Activated naive CD8-positive, alpha-beta T cell treated with anti-CD3 and anti-CD28 coated beads, Interleukin-2, amount 50 U/mL, for 24 hours (primary cell): ENCODE measurements around the gene OR2D2.
A peak's percentile ranks its signal among the peaks of the same experiment; 100 is the strongest.
"Not testable (repeated sequence)": the region's sequence is repeated elsewhere in the genome, so short reads cannot be mapped to it uniquely, and the experiment has no call there.

Source experiments
- ATAC-seq: fragments of 150-1000 bp; cut with Tn5 transposase; one replicate; pipeline ENCODE4 v1.10.0; 2021
- DNase-seq: peaks from one replicate; pipeline ENCODE4 v3.0.0; 2021
- H3K27ac Mint-ChIP-seq: one replicate; pipeline ENCODE4 v1.8.0; 2021; ENCODE audit warnings: mild to moderate bottlenecking, mixed read lengths
- H3K27me3 Mint-ChIP-seq: one replicate; pipeline ENCODE4 v1.8.0; 2021; ENCODE audit warnings: mixed read lengths
- H3K36me3 Mint-ChIP-seq: one replicate; pipeline ENCODE4 v1.8.0; 2021; ENCODE audit warnings: low read depth, mixed read lengths
- H3K4me1 Mint-ChIP-seq: one replicate; pipeline ENCODE4 v1.8.0; 2021; ENCODE audit warnings: mixed read lengths
- H3K4me3 Mint-ChIP-seq: one replicate; pipeline ENCODE4 v1.8.0; 2021; ENCODE audit warnings: mild to moderate bottlenecking, moderate library complexity, mixed read lengths
- H3K9me3 Mint-ChIP-seq: one replicate; pipeline ENCODE4 v1.8.0; 2021; ENCODE audit warnings: mixed read lengths

The OR2D2 gene

GRCh38 chr11:6892400-6892799 lies at the start of gene OR2D2:
TSS of gene OR2D2 (minus strand) at chr11:6892500. CDS start at chr11:6892500, 0 bp downstream.
- Mint-ChIP-seq H3K27ac (no peak within 1 kb of the TSS), H3K27me3 (peaks cover 4% of the 10 kb centered on the region), H3K9me3 (no peaks in the 10 kb centered on the region), H3K36me3 (no peaks in the 10 kb centered on the region), H3K4me3 (no peak within 1 kb of the TSS), H3K4me1 (no peaks in the 10 kb centered on the region)
- ATAC-seq (no peak), DNase-seq (no peak)

- ATAC-seq (no peak), DNase-seq (no peak)
- Mint-ChIP-seq H3K4me1 (no peaks in the 10 kb centered on the region), H3K36me3 (no peaks in the 10 kb centered on the region), H3K9me3 (no peaks in the 10 kb centered on the region), H3K27me3 (no peaks in the 10 kb centered on the region), H3K4me3 (no peak overlapping the region), H3K27ac (no peak overlapping the region)
These were observed 49.7 kb upstream of the OR2D2 start for GRCh38 chr11:6941970-6942369.

GRCh38 chr11:6932145-6932544 lies 39.8 kb upstream of the OR2D2 start:
- H3K4me3 Mint-ChIP-seq, result no peak overlapping the region
- H3K36me3 Mint-ChIP-seq, result peaks cover 3% of the 10 kb centered on the region
- H3K9me3 Mint-ChIP-seq, result no peaks in the 10 kb centered on the region
- H3K27ac Mint-ChIP-seq, result no peak overlapping the region
- ATAC-seq (no peak), DNase-seq (no peak)
- H3K4me1 Mint-ChIP-seq, result peaks cover 6% of the 10 kb centered on the region
- H3K27me3 Mint-ChIP-seq, result peaks cover 28% of the 10 kb centered on the region

GRCh38 chr11:6931146-6931713 lies 38.9 kb upstream of the OR2D2 start:
- Mint-ChIP-seq H3K9me3 (no peaks in the 10 kb centered on the region), H3K4me3 (no peak overlapping the region), H3K27ac (no peak overlapping the region), H3K4me1 (peaks cover 11% of the 10 kb centered on the region), H3K27me3 (peaks cover 34% of the 10 kb centered on the region), H3K36me3 (peaks cover 3% of the 10 kb centered on the region)
- ATAC-seq (no peak), DNase-seq (no peak)

- peaks cover 16% of the 10 kb centered on the region for H3K4me1 Mint-ChIP-seq
- no peaks in the 10 kb centered on the region for H3K9me3 Mint-ChIP-seq
- no peak overlapping the region for H3K4me3 Mint-ChIP-seq
- peaks cover 49% of the 10 kb centered on the region for H3K27me3 Mint-ChIP-seq
- DNase-seq (no peak), ATAC-seq (no peak)
- no peak overlapping the region for H3K27ac Mint-ChIP-seq
- H3K36me3 Mint-ChIP-seq, result peaks cover 3% of the 10 kb centered on the region
These were observed 36.6 kb upstream of the OR2D2 start for GRCh38 chr11:6928916-6929315.

GRCh38 chr11:6927030-6927617 lies 34.8 kb upstream of the OR2D2 start:
- Mint-ChIP-seq H3K27ac (no peak overlapping the region), H3K27me3 (peaks cover 46% of the 10 kb centered on the region), H3K36me3 (peaks cover 3% of the 10 kb centered on the region), H3K4me1 (peaks cover 16% of the 10 kb centered on the region), H3K4me3 (peak overlapping the region; percentile 72), H3K9me3 (no peaks in the 10 kb centered on the region)
- ATAC-seq (peak; percentile 6), DNase-seq (no peak)

GRCh38 chr11:6926208-6927029 lies 34.1 kb upstream of the OR2D2 start, which contains the start of gene ZNF215:
TSS of gene ZNF215 (plus strand) at chr11:6926426. CDS start at chr11:6932273, 5,847 bp downstream.
- H3K4me3 Mint-ChIP-seq, result peak within 1 kb of the TSS; percentile 72
- H3K9me3 Mint-ChIP-seq, result no peaks in the 10 kb centered on the region
- H3K27me3 Mint-ChIP-seq, result peaks cover 43% of the 10 kb centered on the region
- H3K4me1 Mint-ChIP-seq, result peaks cover 16% of the 10 kb centered on the region
- ATAC-seq (peak; percentile 63), DNase-seq (peak; percentile 41)
- no peak within 1 kb of the TSS for H3K27ac Mint-ChIP-seq
- H3K36me3 Mint-ChIP-seq, result peaks cover 3% of the 10 kb centered on the region

GRCh38 chr11:6925636-6926207 lies 33.4 kb upstream of the OR2D2 start:
- DNase-seq (no peak), ATAC-seq (no peak)
- Mint-ChIP-seq H3K36me3 (peaks cover 3% of the 10 kb centered on the region), H3K27ac (no peak overlapping the region), H3K27me3 (peaks cover 47% of the 10 kb centered on the region), H3K9me3 (no peaks in the 10 kb centered on the region), H3K4me3 (peak overlapping the region; percentile 72), H3K4me1 (peaks cover 16% of the 10 kb centered on the region)

- H3K27me3 Mint-ChIP-seq, result peaks cover 47% of the 10 kb centered on the region
- peaks cover 16% of the 10 kb centered on the region for H3K4me1 Mint-ChIP-seq
- ATAC-seq (no peak), DNase-seq (no peak)
- H3K9me3 Mint-ChIP-seq, result no peaks in the 10 kb centered on the region
- no peak overlapping the region for H3K27ac Mint-ChIP-seq
- no peak overlapping the region for H3K4me3 Mint-ChIP-seq
- H3K36me3 Mint-ChIP-seq, result peaks cover 3% of the 10 kb centered on the region
These were observed 32.8 kb upstream of the OR2D2 start for GRCh38 chr11:6925007-6925577.

- H3K27me3 Mint-ChIP-seq, result peaks cover 18% of the 10 kb centered on the region
- no peak for ATAC-seq
- no peak within 1 kb of the TSS for H3K4me3 Mint-ChIP-seq
- H3K4me1 Mint-ChIP-seq, result no peaks in the 10 kb centered on the region
- no peaks in the 10 kb centered on the region for H3K36me3 Mint-ChIP-seq
- no peak for DNase-seq
- H3K27ac Mint-ChIP-seq, result no peak within 1 kb of the TSS
- H3K9me3 Mint-ChIP-seq, result no peaks in the 10 kb centered on the region
These were observed 28.4 kb upstream of the OR2D2 start, which contains the start of gene OR2D3 for GRCh38 chr11:6920702-6921101. TSS of gene OR2D3 (plus strand) at chr11:6921002. CDS start at chr11:6921002, 0 bp downstream.

- Mint-ChIP-seq H3K9me3 (no peaks in the 10 kb centered on the region), H3K4me1 (no peaks in the 10 kb centered on the region), H3K27ac (no peak overlapping the region), H3K27me3 (peaks cover 13% of the 10 kb centered on the region), H3K36me3 (no peaks in the 10 kb centered on the region), H3K4me3 (no peak overlapping the region)
- ATAC-seq (no peak), DNase-seq (no peak)
These were observed 27.4 kb upstream of the OR2D2 start for GRCh38 chr11:6919698-6920097.

- DNase-seq (no peak), ATAC-seq (no peak)
- Mint-ChIP-seq H3K36me3 (no peaks in the 10 kb centered on the region), H3K27me3 (peaks cover 2% of the 10 kb centered on the region), H3K4me3 (no peak overlapping the region), H3K27ac (no peak overlapping the region), H3K4me1 (peaks cover 2% of the 10 kb centered on the region), H3K9me3 (no peaks in the 10 kb centered on the region)
These were observed 19.6 kb upstream of the OR2D2 start for GRCh38 chr11:6911948-6912347.

GRCh38 chr11:6911378-6911777 lies 19.1 kb upstream of the OR2D2 start:
- Mint-ChIP-seq H3K36me3 (no peaks in the 10 kb centered on the region), H3K9me3 (no peaks in the 10 kb centered on the region), H3K4me3 (no peak overlapping the region), H3K27ac (no peak overlapping the region), H3K4me1 (peaks cover 2% of the 10 kb centered on the region), H3K27me3 (peaks cover 2% of the 10 kb centered on the region)
- ATAC-seq (no peak), DNase-seq (no peak)

GRCh38 chr11:6904804-6905203 lies 12.5 kb upstream of the OR2D2 start:
- not testable (repeated sequence) for DNase-seq, ATAC-seq, H3K9me3 Mint-ChIP-seq, H3K36me3 Mint-ChIP-seq, H3K27ac Mint-ChIP-seq, H3K4me1 Mint-ChIP-seq, H3K27me3 Mint-ChIP-seq, H3K4me3 Mint-ChIP-seq
